Measurements from ENCODE around the gene EGR2. TPM values are rescaled to one million over a fixed set of nuclear protein-coding genes. Genes with fewer than 3 reads are reported as not detected.

Gene EGR2
- total and polyA plus RNA-seq, 8 donors: 0.76 to 14.2 (median 4.8) TPM

- ATAC-seq (no peak), DNase-seq (peak in 1 of 4 donors; percentile 47)
- peaks cover 0 to 12% of the 10 kb centered on the region in 2 donors for H3K36me3 ChIP-seq
- intact Hi-C loops (cut with DNase I): loop anchor here in 1 of 2 donors (10.0 kb wide), 1 partner anchor 219 kb away; no protein-coding TSS in a partner anchor
- no peak for TF ChIP-seq CTCF (IDR thresholded peaks at IDR 0.05)
- H3K27me3 ChIP-seq: peaks cover 26 to 45% of the 10 kb centered on the region in 2 donors
- peak overlapping the region in 1 of 2 donors; percentile 61 for H3K4me3 ChIP-seq
- H3K4me1 ChIP-seq: peaks cover 18 to 41% of the 10 kb centered on the region in 2 donors
- H3K9me3 ChIP-seq: no peaks in the 10 kb centered on the region
- no peak overlapping the region for H3K27ac ChIP-seq
These were observed 2.2 kb downstream of the EGR2 start for GRCh38 chr10:62813981-62814380.

- H3K27ac ChIP-seq: no peak overlapping the region
- ATAC-seq (no peak), DNase-seq (peak in 1 of 4 donors; percentile 65)
- H3K4me1 ChIP-seq: peaks cover 17 to 41% of the 10 kb centered on the region in 2 donors
- no peaks in the 10 kb centered on the region for H3K9me3 ChIP-seq
- H3K4me3 ChIP-seq: no peak overlapping the region
- no peak for TF ChIP-seq CTCF (IDR thresholded peaks at IDR 0.05)
- H3K27me3 ChIP-seq: peaks cover 22 to 40% of the 10 kb centered on the region in 2 donors
- H3K36me3 ChIP-seq: peaks cover 0 to 15% of the 10 kb centered on the region in 2 donors
- intact Hi-C loops (cut with DNase I): loop anchor here in 1 of 2 donors (10.0 kb wide), 1 partner anchor 219 kb away; no protein-coding TSS in a partner anchor
These were observed 2.7 kb downstream of the EGR2 start for GRCh38 chr10:62813453-62813852.

- Histone ChIP-seq H3K9me3 (no peaks in the 10 kb centered on the region), H3K36me3 (peaks cover 0 to 15% of the 10 kb centered on the region in 2 donors), H3K4me3 (no peak overlapping the region), H3K27me3 (peaks cover 17 to 34% of the 10 kb centered on the region in 2 donors), H3K4me1 (peaks cover 11 to 41% of the 10 kb centered on the region in 2 donors), H3K27ac (no peak overlapping the region)
- no peak for TF ChIP-seq CTCF (IDR thresholded peaks at IDR 0.05)
- no peak for ATAC-seq
- intact Hi-C loops (cut with DNase I): loop anchor here in 1 of 2 donors (10.0 kb wide), 1 partner anchor 218 kb away; no protein-coding TSS in a partner anchor
- peak in 1 of 4 donors; percentile 72 for DNase-seq
These were observed 3.3 kb downstream of the EGR2 start for GRCh38 chr10:62812672-62813439.

GRCh38 chr10:62811159-62811875 lies 4.8 kb downstream of the EGR2 start:
- Histone ChIP-seq H3K4me3 (no peak overlapping the region), H3K4me1 (peaks cover 15 to 49% of the 10 kb centered on the region in 2 donors), H3K9me3 (no peaks in the 10 kb centered on the region), H3K27me3 (peaks cover 17 to 34% of the 10 kb centered on the region in 2 donors), H3K27ac (no peak overlapping the region), H3K36me3 (peaks cover 0 to 15% of the 10 kb centered on the region in 2 donors)
- intact Hi-C loops (cut with DNase I): loop anchor here in 1 of 2 donors (10.0 kb wide), 1 partner anchor 217 kb away; no protein-coding TSS in a partner anchor
- no peak for DNase-seq
- ATAC-seq: no peak
- no peak for TF ChIP-seq CTCF (IDR thresholded peaks at IDR 0.05)

Data from left lung (tissue), 10 donors.